HepG2 (cell line): ENCODE data around the gene DUSP16. TPM values are rescaled to one million over a fixed set of nuclear protein-coding genes. Genes with fewer than 3 reads are reported as not detected.
A peak's percentile ranks its signal among the peaks of the same experiment; 100 is the strongest.

Experiments
- ATAC-seq: fragments of 200-7000 bp; cut with Tn5 transposase; 3 replicates; pipeline ENCODE4 v1.9.1; 2020; ENCODE audit warnings: mild to moderate bottlenecking, moderate library complexity
- BruUV-seq: library from RNA; stranded (reverse); fragments of 400-500 nt; replicated peaks from 2 replicates; lab custom pipeline; 2021; lab: Mats Ljungman, UMichigan
- CTCF ChIA-PET: fragments of 300-600 bp; formaldehyde crosslinking; extraction: SDS; loops from one replicate; lab custom pipeline; 2021; ENCODE audit warnings: low total read pairs, inconsistent platforms, low intra/inter-chr PET ratio; lab: Yijun Ruan, JAX
- POLR2A ChIA-PET: fragments of 350-600 bp; sonication (Branson Sonifier 250); formaldehyde crosslinking; loops from one replicate; lab custom pipeline; 2020; ENCODE audit warnings: antibody characterized with exemption, inconsistent platforms; lab: Yijun Ruan, JAX
- DNase-seq: peaks from one replicate; pipeline ENCODE4 v3.0.0-alpha.2; 2015; ENCODE audit warnings: low spot score
- FAIRE-seq: peaks from 3 replicates; lab custom pipeline; 2011; peaks lifted over from hg19 to GRCh38; lab: Jason Lieb, UNC
- H2AFZ ChIP-seq: one replicate; pipeline ENCODE4 v1.6.1; 2011; ENCODE audit warnings: low read length, inconsistent platforms
- H3K27ac ChIP-seq: fragments of 300-600 bp; 3 replicates; pipeline ENCODE4 v1.8.0; 2011; ENCODE audit warnings: mixed run types, mild to moderate bottlenecking, mixed read lengths, low read length, inconsistent platforms; ENCODE audit not compliant: insufficient read depth; ENCODE audit errors: extremely low read length
- H3K27me3 ChIP-seq, 2 experiments: fragments of 200-600 bp in 1 of 2; 2 replicates in 1 of 2; 3 replicates in 1 of 2; pipeline versions ENCODE4 v1.6.0 to v1.8.0; 2011; ENCODE audit warnings: low read length in 2 of 2, mild to moderate bottlenecking in 2 of 2, moderate library complexity in 2 of 2, inconsistent platforms in 1 of 2; ENCODE audit not compliant: insufficient read depth in 2 of 2, control insufficient read depth in 1 of 2
- H3K36me3 ChIP-seq, 2 experiments: fragments of 200-600 bp in 1 of 2; replicated peaks in 1 of 2; 2 replicates in 1 of 2; 3 replicates in 1 of 2; pipeline versions ENCODE4 v1.5.1 to v1.8.0; 2011; ENCODE audit warnings: low read length in 2 of 2, inconsistent platforms in 1 of 2; ENCODE audit not compliant: insufficient read depth in 2 of 2, control insufficient read depth in 1 of 2
- H3K4me1 ChIP-seq: 2 replicates; pipeline ENCODE4 v1.5.1; 2012; ENCODE audit warnings: low read length, inconsistent platforms; ENCODE audit not compliant: insufficient read depth
- H3K4me2 ChIP-seq: 2 replicates; pipeline ENCODE4 v1.6.0; 2011; ENCODE audit warnings: low read depth, low read length, inconsistent platforms
- H3K4me3 ChIP-seq, 3 experiments: fragments of 200-600 bp in 1 of 3; sonication (generic), shearing (Covaris generic) in 1 of 3; replicated peaks in 1 of 3; 2 replicates each; pipeline ENCODE4 v1.5.1; 2011 to 2016; ENCODE audit warnings: low read length in 3 of 3, inconsistent platforms in 2 of 3, low read depth in 2 of 3, mild to moderate bottlenecking in 2 of 3, control low read depth in 1 of 3, mixed read lengths in 1 of 3; ENCODE audit not compliant: insufficient read depth in 1 of 3
- H3K79me2 ChIP-seq: one replicate; pipeline ENCODE4 v1.6.1; 2011; ENCODE audit warnings: low read length, inconsistent platforms; ENCODE audit not compliant: insufficient read depth
- H3K9ac ChIP-seq: 2 replicates; pipeline ENCODE4 v1.6.0; 2011; ENCODE audit warnings: mild to moderate bottlenecking, low read depth, low read length, inconsistent platforms; ENCODE audit not compliant: insufficient read depth
- H3K9me3 ChIP-seq: 2 replicates; pipeline ENCODE4 v1.5.1; 2012; ENCODE audit warnings: mild to moderate bottlenecking, low read length
- H4K20me1 ChIP-seq: 2 replicates; pipeline ENCODE4 v1.6.0; 2011; ENCODE audit warnings: inconsistent platforms, mild to moderate bottlenecking, low read length, moderate library complexity; ENCODE audit not compliant: insufficient read depth
- CBX2 ChIP-seq, 2 experiments: fragments of 200-600 bp in 1 of 2; sonication (generic); formaldehyde crosslinking in 1 of 2; IDR thresholded peaks; 2 replicates each; pipeline versions ENCODE4 v1.7.0 to v1.8.1; 2018 to 2022; ENCODE audit warnings: low read depth in 2 of 2, low read length in 1 of 2, mild to moderate bottlenecking in 1 of 2, missing genetic modification reagents in 1 of 2
- CREB1 ChIP-seq, 2 experiments: fragments of 450-650 bp in 1 of 2; IDR thresholded peaks; 2 replicates each; pipeline ENCODE4 v1.6.1; 2016 to 2017; ENCODE audit warnings: control low read depth in 1 of 2, mild to moderate bottlenecking in 1 of 2, missing compliant biosample characterization in 1 of 2, missing genetic modification characterization in 1 of 2
- FOXA3 ChIP-seq: IDR thresholded peaks from 2 replicates; pipeline ENCODE4 v1.6.1; 2016; ENCODE audit warnings: missing genetic modification reagents, missing compliant biosample characterization
- GABPA ChIP-seq, 2 experiments: IDR thresholded peaks; 2 replicates each; pipeline ENCODE4 v1.6.1; 2011 to 2016; ENCODE audit warnings: low read depth in 2 of 2, low read length in 1 of 2, missing biosample characterization in 1 of 2, missing genetic modification characterization in 1 of 2
- GABPB1 ChIP-seq: IDR thresholded peaks from 2 replicates; pipeline ENCODE4 v1.6.1; 2016; ENCODE audit warnings: mild to moderate bottlenecking, missing genetic modification reagents, moderate library complexity, missing compliant biosample characterization
- HMG20A ChIP-seq: IDR thresholded peaks from 2 replicates; pipeline ENCODE4 v1.6.1; 2016; ENCODE audit warnings: borderline replicate concordance
- POGZ ChIP-seq: sonication (generic); formaldehyde crosslinking; IDR thresholded peaks from 2 replicates; pipeline ENCODE4 v1.4.0; 2020; ENCODE audit warnings: mild to moderate bottlenecking, missing genetic modification reagents
- RARA ChIP-seq: IDR thresholded peaks from 2 replicates; pipeline ENCODE4 v1.6.1; 2016; ENCODE audit warnings: missing genetic modification reagents, missing compliant biosample characterization
- RARG ChIP-seq: sonication (generic); formaldehyde crosslinking; IDR thresholded peaks from 2 replicates; pipeline ENCODE4 v1.4.0; 2020; ENCODE audit warnings: low read depth, mild to moderate bottlenecking, missing genetic modification reagents
- RXRB ChIP-seq: IDR thresholded peaks from 2 replicates; pipeline ENCODE4 v1.6.1; 2016; ENCODE audit warnings: borderline replicate concordance, missing genetic modification reagents, missing compliant biosample characterization
- SAP130 ChIP-seq: IDR thresholded peaks from 2 replicates; pipeline ENCODE4 v1.6.1; 2016; ENCODE audit warnings: low read depth
- TCF12 ChIP-seq, 2 experiments: fragments of 450-650 bp in 1 of 2; sonication (generic) in 1 of 2; formaldehyde crosslinking in 1 of 2; IDR thresholded peaks; 2 replicates each; pipeline versions ENCODE4 v1.6.1 to v1.8.0; 2017 to 2022; ENCODE audit warnings: antibody characterized with exemption in 1 of 2, mild to moderate bottlenecking in 1 of 2, missing genetic modification reagents in 1 of 2, moderate library complexity in 1 of 2
- TEAD3 ChIP-seq: optimal IDR thresholded peaks from 2 replicates; pipeline ENCODE3; 2016; ENCODE audit warnings: borderline replicate concordance
- THYN1 ChIP-seq: sonication (generic); formaldehyde crosslinking; IDR thresholded peaks from 2 replicates; pipeline ENCODE4 v1.8.1; 2023; ENCODE audit warnings: low read depth, mild to moderate bottlenecking, moderate library complexity, missing genetic modification reagents, borderline replicate concordance
- ZFP62 ChIP-seq: sonication (generic); formaldehyde crosslinking; IDR thresholded peaks from 2 replicates; pipeline ENCODE4 v1.4.0; 2020; ENCODE audit warnings: missing genetic modification reagents
- ZNF503 ChIP-seq: sonication (generic); formaldehyde crosslinking; IDR thresholded peaks from 2 replicates; pipeline ENCODE4 v1.4.0; 2020; ENCODE audit warnings: missing genetic modification reagents
- ZNF543 ChIP-seq: sonication (generic); formaldehyde crosslinking; IDR thresholded peaks from 2 replicates; pipeline ENCODE4 v1.4.0; 2020; ENCODE audit warnings: mild to moderate bottlenecking, missing genetic modification reagents
- WGBS: methylation state at CpG from one replicate; pipeline ENCODE4 v1.1.6; 2017; ENCODE audit warnings: low lambda C conversion rate; 5-methylcytosine and 5-hydroxymethylcytosine counted together
- in situ Hi-C: cut with HindIII; loops from 2 replicates; pipeline ENCODE4 v1.10.0; 2017; ENCODE audit warnings: low pct_unique_long_range_greater_than_20kb; ENCODE audit not compliant: extremely low pct_ligation_motif_present
- intact Hi-C: fragments of 100-400 bp; cut with micrococcal nuclease; formaldehyde crosslinking; loops from one replicate; pipeline ENCODE4 v1.10.0; 2022; ENCODE audit not compliant: unreplicated experiment
- polyA plus RNA-seq, 8 experiments: library from polyadenylated mRNA; depleted of rRNA in 3 of 8; stranded (reverse) in 7 of 8; unstranded in 1 of 8; fragments of >200 nt; fragmentation: Illumina TruSeq in 4 of 8; extraction: Trizol in 4 of 8; gene quantifications; 2 replicates each; pipeline versions ENCODE4 v1.2.1 to v1.2.3, GENCODE V29; 2011 to 2016; ENCODE audit warnings: low read depth in 4 of 8, missing spikeins in 1 of 8, mixed read lengths in 1 of 8; ENCODE audit not compliant: insufficient read depth in 1 of 8
- total RNA-seq, 5 experiments: library from RNA; depleted of rRNA; stranded (reverse); fragments of >200 nt; fragmentation: Illumina TruSeq; extraction: Trizol; gene quantifications; 2 replicates each; pipeline ENCODE4 v1.2.3, GENCODE V29; 2016; ENCODE audit warnings: low read depth in 1 of 5
- TF ChIP-seq, protein P1 (sequence below): IDR thresholded peaks from 2 replicates; pipeline ENCODE4 v1.4.0; 2020; ENCODE audit warnings: mild to moderate bottlenecking, missing genetic modification reagents
- TF ChIP-seq, protein P2 (sequence below): sonication (generic); formaldehyde crosslinking; IDR thresholded peaks from 2 replicates; pipeline ENCODE4 v1.4.0; 2020; ENCODE audit warnings: mild to moderate bottlenecking, low read depth, missing genetic modification reagents

DUSP16 gene
- total and polyA plus RNA-seq, 2 of the 13 experiments (the other 11 are each of a cell fraction or from before 2014, with no cell fraction given), result 45.7 to 46.6 TPM

DNA sequence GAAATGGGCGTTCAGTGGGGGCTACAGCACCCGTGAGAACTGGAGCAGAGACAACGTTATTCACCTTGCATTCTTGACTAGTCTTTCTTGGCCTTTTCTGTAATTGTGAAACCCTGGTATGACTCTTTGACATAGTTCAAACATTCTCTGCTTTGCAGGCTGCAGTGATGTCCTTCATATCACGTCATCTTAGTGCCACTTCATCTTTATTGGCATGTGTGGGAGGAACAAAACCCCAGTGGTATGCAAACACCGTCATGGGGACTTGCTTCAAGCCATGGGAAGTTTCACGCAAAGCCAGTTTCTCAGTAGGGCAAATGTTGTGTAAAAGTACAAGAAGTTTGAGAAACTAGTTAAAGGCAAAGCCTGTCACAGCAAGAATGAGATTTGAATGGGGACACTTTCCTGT is 20.2 kb upstream of the DUSP16 start:
- ATAC-seq (peak; percentile 68), FAIRE-seq (peak; percentile 51), DNase-seq (peak; percentile 71)
- Histone ChIP-seq H3K36me3 (no peaks in the 10 kb centered on the region), H3K4me3 (peak overlapping the region in 1 of 3 experiments; percentile 24; a peak in 1 of 6 replicates), H3K9ac (no peak overlapping the region), H2AFZ (no peak overlapping the region), H4K20me1 (no peaks in the 10 kb centered on the region), H3K27ac (no peak overlapping the region), H3K27me3 (no peaks in the 10 kb centered on the region), H3K4me2 (peak overlapping the region; percentile 69), H3K9me3 (no peaks in the 10 kb centered on the region), H3K79me2 (no peaks in the 10 kb centered on the region), H3K4me1 (peaks cover 35% of the 10 kb centered on the region)
- 1% methylated on average over 6 of the region's 6 CpGs for WGBS
- BruUV-seq, result no TSS peak
- in situ Hi-C loops, result no loop called here
- intact Hi-C loops, result no loop called here
- CTCF ChIA-PET, result no interaction called here
- POLR2A ChIA-PET, result no interaction called here
- no peak for TF ChIP-seq THYN1 (CRISPR knock-in tag)
- TF ChIP-seq GABPB1 (CRISPR knock-in tag), result no peak
- 0 out of 2 replicates have a peak, but pooled peaks have one; percentile 11 for TF ChIP-seq SAP130
- TF ChIP-seq HMG20A (CRISPR knock-in tag), result peak; percentile 23; the same call in 1 of the 2 replicates
- TF ChIP-seq RARG, result no peak
- 0 out of 2 replicates have a peak, but pooled peaks have one; percentile 19 for TF ChIP-seq RXRB (CRISPR knock-in tag)
- 0 out of 2 replicates have a peak, but pooled peaks have one; percentile 11 for TF ChIP-seq FOXA3 (CRISPR knock-in tag)
- no peak for TF ChIP-seq ZFP62 (CRISPR knock-in tag)
- TF ChIP-seq TEAD3 (CRISPR knock-in tag), result peak; percentile 41
- TF ChIP-seq, protein P1, sequence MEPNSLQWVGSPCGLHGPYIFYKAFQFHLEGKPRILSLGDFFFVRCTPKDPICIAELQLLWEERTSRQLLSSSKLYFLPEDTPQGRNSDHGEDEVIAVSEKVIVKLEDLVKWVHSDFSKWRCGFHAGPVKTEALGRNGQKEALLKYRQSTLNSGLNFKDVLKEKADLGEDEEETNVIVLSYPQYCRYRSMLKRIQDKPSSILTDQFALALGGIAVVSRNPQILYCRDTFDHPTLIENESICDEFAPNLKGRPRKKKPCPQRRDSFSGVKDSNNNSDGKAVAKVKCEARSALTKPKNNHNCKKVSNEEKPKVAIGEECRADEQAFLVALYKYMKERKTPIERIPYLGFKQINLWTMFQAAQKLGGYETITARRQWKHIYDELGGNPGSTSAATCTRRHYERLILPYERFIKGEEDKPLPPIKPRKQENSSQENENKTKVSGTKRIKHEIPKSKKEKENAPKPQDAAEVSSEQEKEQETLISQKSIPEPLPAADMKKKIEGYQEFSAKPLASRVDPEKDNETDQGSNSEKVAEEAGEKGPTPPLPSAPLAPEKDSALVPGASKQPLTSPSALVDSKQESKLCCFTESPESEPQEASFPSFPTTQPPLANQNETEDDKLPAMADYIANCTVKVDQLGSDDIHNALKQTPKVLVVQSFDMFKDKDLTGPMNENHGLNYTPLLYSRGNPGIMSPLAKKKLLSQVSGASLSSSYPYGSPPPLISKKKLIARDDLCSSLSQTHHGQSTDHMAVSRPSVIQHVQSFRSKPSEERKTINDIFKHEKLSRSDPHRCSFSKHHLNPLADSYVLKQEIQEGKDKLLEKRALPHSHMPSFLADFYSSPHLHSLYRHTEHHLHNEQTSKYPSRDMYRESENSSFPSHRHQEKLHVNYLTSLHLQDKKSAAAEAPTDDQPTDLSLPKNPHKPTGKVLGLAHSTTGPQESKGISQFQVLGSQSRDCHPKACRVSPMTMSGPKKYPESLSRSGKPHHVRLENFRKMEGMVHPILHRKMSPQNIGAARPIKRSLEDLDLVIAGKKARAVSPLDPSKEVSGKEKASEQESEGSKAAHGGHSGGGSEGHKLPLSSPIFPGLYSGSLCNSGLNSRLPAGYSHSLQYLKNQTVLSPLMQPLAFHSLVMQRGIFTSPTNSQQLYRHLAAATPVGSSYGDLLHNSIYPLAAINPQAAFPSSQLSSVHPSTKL (CRISPR knock-in tag), result peak; percentile 34; the same call in 1 of the 2 replicates
- no peak for TF ChIP-seq POGZ (CRISPR knock-in tag)
- TF ChIP-seq GABPA (IDR thresholded peaks at IDR 0.05; ENCODE audit: low read depth, low read length), result no peak
- TF ChIP-seq GABPA (CRISPR knock-in tag; IDR thresholded peaks at IDR 0.05; ENCODE audit: low read depth), result no peak
- no peak for TF ChIP-seq ZNF503 (CRISPR knock-in tag)
- TF ChIP-seq RARA (CRISPR knock-in tag), result 0 out of 2 replicates have a peak, but pooled peaks have one; percentile 6
- TF ChIP-seq, protein P2, sequence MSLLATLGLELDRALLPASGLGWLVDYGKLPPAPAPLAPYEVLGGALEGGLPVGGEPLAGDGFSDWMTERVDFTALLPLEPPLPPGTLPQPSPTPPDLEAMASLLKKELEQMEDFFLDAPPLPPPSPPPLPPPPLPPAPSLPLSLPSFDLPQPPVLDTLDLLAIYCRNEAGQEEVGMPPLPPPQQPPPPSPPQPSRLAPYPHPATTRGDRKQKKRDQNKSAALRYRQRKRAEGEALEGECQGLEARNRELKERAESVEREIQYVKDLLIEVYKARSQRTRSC (CRISPR knock-in tag), result no peak
- peak; percentile 74 for TF ChIP-seq CREB1 (IDR thresholded peaks at IDR 0.05)
- TF ChIP-seq CREB1 (CRISPR knock-in tag; IDR thresholded peaks at IDR 0.05), result no peak
- TF ChIP-seq TCF12 (IDR thresholded peaks at IDR 0.05), result no peak
- no peak for TF ChIP-seq TCF12 (CRISPR knock-in tag; IDR thresholded peaks at IDR 0.05)
- no peak for TF ChIP-seq CBX2 (IDR thresholded peaks at IDR 0.05; ENCODE audit: low read depth, low read length)
- no peak for TF ChIP-seq CBX2 (CRISPR knock-in tag; IDR thresholded peaks at IDR 0.05; ENCODE audit: low read depth)
- no peak for TF ChIP-seq ZNF543 (CRISPR knock-in tag)
